GM19468 (cell line): Measurements from ENCODE around the gene PRKCA.

Experiments
- ATAC-seq: cut with Tn5 transposase; IDR thresholded peaks from one replicate; pipeline ENCODE4 v1.9.1; 2021; ENCODE audit warnings: mild to moderate bottlenecking, moderate library complexity, moderate number of reproducible peaks; ENCODE audit not compliant: unreplicated experiment; ENCODE audit errors: extremely low read depth

PRKCA gene

GRCh38 chr17:66859353-66859752, 556.9 kb downstream of the PRKCA start:
- no peak for ATAC-seq

GRCh38 chr17:66860204-66860603, 557.8 kb downstream of the PRKCA start:
- no peak for ATAC-seq
